Endothelial cell of umbilical vein (primary cell): Measurements from ENCODE around the gene CAPRIN2. TPM values are rescaled to one million over a fixed set of nuclear protein-coding genes. Genes with fewer than 3 reads are reported as not detected.

Experiments used
- BruUV-seq: library from RNA; stranded (reverse); fragments of 400-500 nt; replicated peaks from 2 replicates; lab custom pipeline; 2021; lab: Mats Ljungman, UMichigan
- CTCF ChIA-PET: fragments of 300-600, 350-600 bp; sonication (Branson Sonifier 250); formaldehyde crosslinking; loops from one replicate; lab custom pipeline; 2021; ENCODE audit warnings: antibody characterized with exemption, inconsistent platforms; lab: Charles Lee
- POLR2A ChIA-PET: fragments of 300-600, 350-600 bp; sonication (Branson Sonifier 250); formaldehyde crosslinking; loops from one replicate; lab custom pipeline; 2021; ENCODE audit warnings: antibody characterized with exemption, inconsistent platforms; lab: Charles Lee
- DNase-seq: peaks from one replicate; pipeline ENCODE4 v3.0.0-alpha.2; 2011; ENCODE audit warnings: low read depth, low spot score
- FAIRE-seq: peaks from 2 replicates; lab custom pipeline; 2011; peaks lifted over from hg19 to GRCh38; lab: Jason Lieb, UNC
- H2AFZ ChIP-seq: 2 replicates; pipeline ENCODE4 v1.6.0; 2012; ENCODE audit warnings: low read depth, low read length, control low read depth, inconsistent platforms
- H3K27ac ChIP-seq: 2 replicates; pipeline ENCODE4 v1.5.1; 2011; ENCODE audit warnings: low read depth, mild to moderate bottlenecking, control low read depth, low read length, moderate library complexity; ENCODE audit not compliant: insufficient read depth
- H3K27me3 ChIP-seq, 2 experiments: 2 replicates each; pipeline versions ENCODE4 v1.6.0 to v1.6.1; 2011; ENCODE audit warnings: low read length in 2 of 2, mixed read lengths in 1 of 2; ENCODE audit not compliant: control insufficient read depth in 2 of 2, insufficient read depth in 2 of 2
- H3K36me3 ChIP-seq, 2 experiments: 2 replicates in 1 of 2; 3 replicates in 1 of 2; pipeline ENCODE4 v1.5.1; 2011; ENCODE audit warnings: low read length in 2 of 2, mild to moderate bottlenecking in 1 of 2, moderate library complexity in 1 of 2; ENCODE audit not compliant: control insufficient read depth in 2 of 2, insufficient read depth in 2 of 2; ENCODE audit errors: extremely low read depth in 1 of 2
- H3K4me1 ChIP-seq: 3 replicates; pipeline ENCODE4 v1.5.1; 2011; ENCODE audit warnings: mild to moderate bottlenecking, low read length; ENCODE audit not compliant: control insufficient read depth, insufficient read depth; ENCODE audit errors: extremely low read depth
- H3K4me2 ChIP-seq: 2 replicates; pipeline ENCODE4 v1.6.1; 2011; ENCODE audit warnings: low read length, control low read depth, mixed read lengths; ENCODE audit not compliant: insufficient read depth
- H3K4me3 ChIP-seq, 3 experiments: fragments of 200-600 bp in 1 of 3; sonication (generic), shearing (Covaris generic) in 1 of 3; replicated peaks in 1 of 3; 2 replicates each; pipeline ENCODE4 v1.5.1; 2011 to 2016; ENCODE audit warnings: control low read depth in 3 of 3, low read length in 3 of 3, mild to moderate bottlenecking in 2 of 3, inconsistent platforms in 1 of 3, low read depth in 1 of 3, moderate library complexity in 1 of 3; ENCODE audit not compliant: insufficient read depth in 1 of 3
- H3K79me2 ChIP-seq: 2 replicates; pipeline ENCODE4 v1.6.0; 2012; ENCODE audit warnings: low read length, inconsistent platforms; ENCODE audit not compliant: control insufficient read depth, insufficient read depth
- H3K9ac ChIP-seq: replicated peaks from 2 replicates; pipeline ENCODE3; 2011; ENCODE audit warnings: low read length, control low read depth; ENCODE audit not compliant: insufficient read depth; ENCODE audit errors: extremely low read depth
- H3K9me1 ChIP-seq: replicated peaks from 3 replicates; pipeline ENCODE4 v1.6.0; 2011; ENCODE audit warnings: mild to moderate bottlenecking, low read length; ENCODE audit not compliant: control insufficient read depth, insufficient read depth; ENCODE audit errors: extremely low read depth
- H3K9me3 ChIP-seq: replicated peaks from 2 replicates; pipeline ENCODE4 v1.5.1; 2012; ENCODE audit warnings: low read length, inconsistent platforms; ENCODE audit not compliant: control insufficient read depth, insufficient read depth
- H4K20me1 ChIP-seq: replicated peaks from 2 replicates; pipeline ENCODE3; 2011; ENCODE audit warnings: mild to moderate bottlenecking, low read length; ENCODE audit not compliant: control insufficient read depth, insufficient read depth; ENCODE audit errors: extremely low read depth
- EZH2 ChIP-seq: IDR thresholded peaks from 2 replicates; pipeline ENCODE4 v1.6.1; 2012; ENCODE audit warnings: borderline replicate concordance, low read depth, mild to moderate bottlenecking, moderate library complexity, low read length, inconsistent platforms; ENCODE audit not compliant: severe bottlenecking
- FOS ChIP-seq: IDR thresholded peaks from 2 replicates; pipeline ENCODE4 v1.6.1; 2011; ENCODE audit warnings: mild to moderate bottlenecking, low read length, moderate library complexity, borderline replicate concordance; ENCODE audit not compliant: insufficient read depth
- GATA2 ChIP-seq: IDR thresholded peaks from 2 replicates; pipeline ENCODE4 v1.7.0; 2011; ENCODE audit warnings: low read depth, mild to moderate bottlenecking, moderate library complexity, mixed read lengths, low read length; ENCODE audit not compliant: insufficient read length, insufficient read depth
- MYC ChIP-seq: IDR thresholded peaks from one replicate; pipeline ENCODE4 v1.6.1; 2011; ENCODE audit warnings: mild to moderate bottlenecking, low read depth, low read length
- POLR2A ChIP-seq: IDR thresholded peaks from 2 replicates; pipeline ENCODE4 v1.6.1; 2012; ENCODE audit warnings: low read depth, mild to moderate bottlenecking, control low read depth, low read length
- dilution Hi-C: fragments of 300-500 bp; cut with MboI; formaldehyde crosslinking; loops from one replicate; pipeline ENCODE4 v1.15.0; 2019; ENCODE audit warnings: low sequenced_read_pairs; ENCODE audit not compliant: extremely low pct_ligation_motif_present
- intact Hi-C: fragments of 100-400 bp; cut with micrococcal nuclease; formaldehyde crosslinking; loops from one replicate; pipeline ENCODE4 v1.10.0; 2022
- polyA plus RNA-seq, 4 experiments: library from polyadenylated mRNA; depleted of rRNA in 3 of 4; stranded (reverse) in 3 of 4; unstranded in 1 of 4; fragments of >200 nt; gene quantifications; 2 replicates each; pipeline versions ENCODE4 v1.2.1 to v1.2.3, GENCODE V29; 2011 to 2012; ENCODE audit warnings: missing spikeins in 1 of 4
- total RNA-seq: library from RNA; stranded (reverse); gene quantifications from 2 replicates; pipeline ENCODE4 v1.2.3, GENCODE V29; 2021
- TF ChIP-seq, protein P1 (sequence below), 2 donors: IDR thresholded peaks; 1 replicate in 1 of 2; 2 replicates in 1 of 2; pipeline ENCODE4 v1.5.1; 2011; ENCODE audit warnings: low read length in 2 of 2, mild to moderate bottlenecking in 2 of 2, moderate library complexity in 2 of 2, control low read depth in 1 of 2, inconsistent platforms in 1 of 2, low read depth in 1 of 2; ENCODE audit not compliant: insufficient read depth in 1 of 2; ENCODE audit errors: extremely low read depth in 1 of 2
- TF ChIP-seq, protein P2 (sequence below): IDR thresholded peaks from 2 replicates; pipeline ENCODE4 v1.6.1; 2011; ENCODE audit not compliant: insufficient read depth, insufficient read length

CAPRIN2 gene
- total and polyA plus RNA-seq, 2 donors (not counting 3 experiments of a cell fraction or from before 2014, with no cell fraction given): 13.5 to 25.0 TPM

DNA sequence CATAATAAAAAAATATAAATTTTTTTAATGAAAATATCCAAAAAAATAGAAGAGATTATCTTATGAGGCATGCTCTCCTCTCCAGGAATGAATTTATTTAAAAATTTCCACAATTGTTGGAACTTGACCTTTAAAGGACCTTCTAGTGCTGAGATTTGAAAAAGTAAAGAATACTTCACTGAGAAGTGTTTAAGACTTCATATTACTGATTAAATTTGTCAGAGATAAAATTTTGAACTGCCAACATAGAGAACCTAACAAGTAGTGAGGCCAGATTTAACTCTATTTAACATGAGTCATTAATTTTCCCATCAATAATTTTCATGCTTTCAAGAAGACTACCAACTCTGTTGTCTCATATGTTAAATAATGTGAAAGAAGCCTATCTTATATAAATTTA, 14.5 kb downstream of the CAPRIN2 start:
- ChIA-PET CTCF (no interaction called here), POLR2A (no interaction called here)
- H3K79me2 ChIP-seq: peaks cover 47% of the 10 kb centered on the region

More for the DNA sequence above, 14.5 kb downstream of the CAPRIN2 start:
- DNase-seq (no peak), FAIRE-seq (no peak)
- dilution Hi-C loops: no loop called here
- Histone ChIP-seq H4K20me1 (no peaks in the 10 kb centered on the region), H3K27ac (no peak overlapping the region), H3K4me3 (no peak overlapping the region), H3K9me3 (no peaks in the 10 kb centered on the region), H3K4me1 (no peaks in the 10 kb centered on the region), H3K4me2 (no peak overlapping the region), H3K27me3 (no peaks in the 10 kb centered on the region), H2AFZ (no peak overlapping the region), H3K9ac (no peak overlapping the region), H3K36me3 (peaks cover 0 to 6% of the 10 kb centered on the region in 2 experiments), H3K9me1 (no peaks in the 10 kb centered on the region)
- no TSS peak for BruUV-seq
- TF ChIP-seq POLR2A: no peak
- TF ChIP-seq GATA2: no peak
- TF ChIP-seq FOS: no peak
- TF ChIP-seq, protein P1, sequence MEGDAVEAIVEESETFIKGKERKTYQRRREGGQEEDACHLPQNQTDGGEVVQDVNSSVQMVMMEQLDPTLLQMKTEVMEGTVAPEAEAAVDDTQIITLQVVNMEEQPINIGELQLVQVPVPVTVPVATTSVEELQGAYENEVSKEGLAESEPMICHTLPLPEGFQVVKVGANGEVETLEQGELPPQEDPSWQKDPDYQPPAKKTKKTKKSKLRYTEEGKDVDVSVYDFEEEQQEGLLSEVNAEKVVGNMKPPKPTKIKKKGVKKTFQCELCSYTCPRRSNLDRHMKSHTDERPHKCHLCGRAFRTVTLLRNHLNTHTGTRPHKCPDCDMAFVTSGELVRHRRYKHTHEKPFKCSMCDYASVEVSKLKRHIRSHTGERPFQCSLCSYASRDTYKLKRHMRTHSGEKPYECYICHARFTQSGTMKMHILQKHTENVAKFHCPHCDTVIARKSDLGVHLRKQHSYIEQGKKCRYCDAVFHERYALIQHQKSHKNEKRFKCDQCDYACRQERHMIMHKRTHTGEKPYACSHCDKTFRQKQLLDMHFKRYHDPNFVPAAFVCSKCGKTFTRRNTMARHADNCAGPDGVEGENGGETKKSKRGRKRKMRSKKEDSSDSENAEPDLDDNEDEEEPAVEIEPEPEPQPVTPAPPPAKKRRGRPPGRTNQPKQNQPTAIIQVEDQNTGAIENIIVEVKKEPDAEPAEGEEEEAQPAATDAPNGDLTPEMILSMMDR (IDR thresholded peaks at IDR 0.05; ENCODE audit: extremely low read depth in 1 of 2, insufficient read depth in 1 of 2, low read depth in 1 of 2, low read length in 2 of 2): no peak
- TF ChIP-seq, protein P2, sequence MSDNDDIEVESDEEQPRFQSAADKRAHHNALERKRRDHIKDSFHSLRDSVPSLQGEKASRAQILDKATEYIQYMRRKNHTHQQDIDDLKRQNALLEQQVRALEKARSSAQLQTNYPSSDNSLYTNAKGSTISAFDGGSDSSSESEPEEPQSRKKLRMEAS: no peak
- no peak for TF ChIP-seq EZH2
- TF ChIP-seq MYC: no peak
- intact Hi-C loops: no loop called here
